Lower leg skin (tissue), 4 donors: ENCODE data around the gene OR2M3. TPM values are rescaled to one million over a fixed set of nuclear protein-coding genes. Genes with fewer than 3 reads are reported as not detected.

Experiments
- DNase-seq, 2 donors: peaks; one replicate each; pipeline ENCODE4 v3.0.0-alpha.2; 2019; ENCODE audit warnings: low spot score in 2 of 2
- H3K4me3 ChIP-seq: fragments of 200-600 bp; sonication (generic); 2 replicates; pipeline ENCODE4 v1.5.1; 2017; ENCODE audit warnings: mild to moderate bottlenecking, low read depth; ENCODE audit not compliant: poor library complexity, severe bottlenecking
- CTCF ChIP-seq, 3 donors: fragments of 450-650 bp; IDR thresholded peaks; one replicate each; pipeline ENCODE4 v1.5.1; 2016; ENCODE audit warnings: antibody characterized with exemption in 3 of 3, mild to moderate bottlenecking in 3 of 3, moderate library complexity in 2 of 3
- POLR2A ChIP-seq, 2 donors: fragments of 450-650 bp; IDR thresholded peaks; one replicate each; pipeline ENCODE4 v1.6.1; 2016 to 2017; ENCODE audit warnings: antibody characterized with exemption in 2 of 2, mild to moderate bottlenecking in 1 of 2, moderate library complexity in 1 of 2
- WGBS, 2 donors: methylation state at CpG; one replicate each; pipeline ENCODE4 v1.1.5; 2018; 5-methylcytosine and 5-hydroxymethylcytosine counted together
- intact Hi-C: fragments of 100-400 bp; cut with DNase I; formaldehyde crosslinking; loops from one replicate; pipeline ENCODE4 v1.15.0; 2023; ENCODE audit warnings: low total_unique reads
- total RNA-seq, 4 donors: library from RNA; depleted of rRNA; stranded (reverse); fragments of >200 nt; gene quantifications; one replicate each; pipeline ENCODE4 v1.1.0, GENCODE V29; 2016

The OR2M3 gene
- total RNA-seq, 4 donors from 2014 or later, result not detected

- TF ChIP-seq CTCF (IDR thresholded peaks at IDR 0.05) (no peak), POLR2A (IDR thresholded peaks at IDR 0.05) (no peak)
- intact Hi-C loops, result no loop called here
- H3K4me3 ChIP-seq, result no peak within 1 kb of the TSS
- DNase-seq, result no peak
Observed at GRCh38 chr1:248174521-248174920, 22.5 kb upstream of the OR2M3 start, which contains the start of gene OR2M2. Gene OR2M2, plus strand, starts transcription at chr1:248174821. Its CDS starts 5,165 bp downstream, at chr1:248179986.

DNA sequence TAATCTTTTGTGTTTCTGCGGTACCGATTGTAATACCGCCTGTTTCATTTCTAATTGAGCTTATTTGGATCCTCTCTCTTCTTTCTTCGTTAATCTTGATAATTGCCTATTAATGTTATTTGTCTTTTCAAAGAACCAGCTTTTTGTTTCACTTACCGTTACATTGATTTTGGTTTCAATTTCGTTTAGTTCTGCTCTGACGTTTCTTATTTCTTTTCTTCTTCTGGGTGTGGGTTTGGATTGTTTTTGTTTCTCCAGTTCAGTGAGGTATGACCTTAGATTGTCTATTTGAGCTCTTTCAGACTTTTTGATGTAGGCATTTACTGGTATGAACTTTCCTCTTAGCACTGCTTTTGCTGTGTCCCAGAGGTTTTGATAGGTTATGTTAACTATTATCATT lies 13.1 kb upstream of the OR2M3 start:
- intact Hi-C loops, result no loop called here
- TF ChIP-seq CTCF (IDR thresholded peaks at IDR 0.05) (no peak), POLR2A (IDR thresholded peaks at IDR 0.05) (no peak)
- 63 to 72% methylated on average over 7 of the region's 7 CpGs for WGBS, 2 donors
- H3K4me3 ChIP-seq, result no peak overlapping the region
- DNase-seq, result no peak

DNA sequence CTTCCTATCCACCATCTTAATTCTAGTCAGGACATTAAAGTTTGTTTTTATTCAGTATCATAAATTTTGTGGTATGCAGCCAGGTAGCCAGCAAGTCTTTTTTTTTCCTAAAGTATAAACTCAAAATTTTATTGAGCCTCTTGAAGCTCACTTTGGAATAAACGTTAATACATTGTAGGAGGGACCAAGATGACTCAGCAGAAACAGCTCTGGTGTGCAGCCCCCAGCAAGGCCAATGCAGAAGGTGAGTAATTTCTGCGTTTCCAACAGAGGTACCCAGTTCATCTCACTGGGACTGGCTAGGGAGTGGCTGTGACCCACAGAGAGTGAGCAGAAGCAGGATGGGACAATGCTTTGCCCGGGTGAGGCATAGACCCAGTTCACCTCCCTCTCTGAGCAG lies 9.7 kb upstream of the OR2M3 start:
- WGBS, 2 donors, result 64 to 81% methylated on average over 3 of the region's 3 CpGs
- H3K4me3 ChIP-seq, result no peak overlapping the region
- TF ChIP-seq POLR2A (IDR thresholded peaks at IDR 0.05), result no peak
- TF ChIP-seq CTCF (IDR thresholded peaks at IDR 0.05), result no peak
- intact Hi-C loops, result no loop called here
- DNase-seq, result no peak

GRCh38 chr1:248189026-248189425 lies 8.0 kb upstream of the OR2M3 start:
- intact Hi-C loops, result no loop called here
- TF ChIP-seq CTCF (IDR thresholded peaks at IDR 0.05) (no peak), POLR2A (IDR thresholded peaks at IDR 0.05) (no peak)
- no peak overlapping the region for H3K4me3 ChIP-seq
- DNase-seq, result no peak
- WGBS, 2 donors, result 57 to 62% methylated on average over 11 of the region's 11 CpGs

GRCh38 chr1:248194117-248194516 lies 2.9 kb upstream of the OR2M3 start:
- WGBS, 2 donors, result 42 to 79% methylated on average over 1 of the region's 1 CpG
- intact Hi-C loops, result no loop called here
- H3K4me3 ChIP-seq, result no peak overlapping the region

More at GRCh38 chr1:248194117-248194516, 2.9 kb upstream of the OR2M3 start:
- DNase-seq, result no peak
- TF ChIP-seq CTCF (IDR thresholded peaks at IDR 0.05), result no peak
- TF ChIP-seq POLR2A (IDR thresholded peaks at IDR 0.05), result no peak
